Measurements from ENCODE around the gene THBS2.

Gene THBS2

DNA sequence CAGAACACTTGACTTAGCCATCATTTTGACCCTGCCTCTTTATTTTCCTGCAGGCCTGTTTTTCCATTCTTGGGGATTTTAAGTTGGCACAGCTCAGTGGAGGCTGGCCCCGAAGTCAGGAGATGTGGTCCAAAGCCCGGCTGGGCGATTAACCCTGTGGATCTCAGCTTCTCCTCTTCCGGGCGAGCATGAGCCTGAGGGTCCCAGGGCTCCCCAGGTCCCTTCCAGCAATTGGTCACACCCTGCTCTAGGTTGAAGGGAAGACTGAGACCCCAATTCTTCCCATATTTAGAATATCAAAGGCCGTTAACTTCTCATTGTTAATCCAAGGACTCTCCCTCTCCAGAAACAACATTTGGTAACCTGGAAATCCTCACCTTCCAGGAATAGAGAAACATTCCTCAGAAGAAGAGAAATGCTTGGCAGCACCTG is 2.3 kb downstream of the THBS2 start:
- no peak for DNase-seq (ENCODE audit: extremely low read depth in 1 of 2, low read depth in 1 of 2)

DNA sequence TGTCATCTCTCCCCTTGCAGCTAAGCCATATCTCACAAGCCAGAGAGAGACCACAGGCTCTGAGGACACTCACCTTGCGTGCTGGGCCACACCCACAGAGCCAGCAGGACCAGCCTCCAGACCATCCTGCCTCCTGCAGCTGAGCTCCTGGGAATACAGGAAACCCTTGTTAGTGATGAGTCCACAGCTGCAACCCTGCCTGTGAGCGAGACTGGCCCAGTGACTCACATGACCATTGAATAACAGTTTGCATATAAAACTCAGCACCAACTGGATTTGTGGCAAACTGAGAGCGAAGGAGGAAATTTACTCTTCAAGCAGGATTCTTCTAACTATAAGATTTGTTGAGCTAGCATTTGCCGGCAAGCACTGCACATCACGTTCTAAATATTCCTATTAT is 3.0 kb downstream of the THBS2 start:
- DNase-seq (ENCODE audit: extremely low read depth in 1 of 2, low read depth in 1 of 2) = no peak

GRCh38 chr6:169249057-169249456 is 4.6 kb downstream of the THBS2 start:
- DNase-seq (ENCODE audit: extremely low read depth in 1 of 2, low read depth in 1 of 2) = no peak

DNA sequence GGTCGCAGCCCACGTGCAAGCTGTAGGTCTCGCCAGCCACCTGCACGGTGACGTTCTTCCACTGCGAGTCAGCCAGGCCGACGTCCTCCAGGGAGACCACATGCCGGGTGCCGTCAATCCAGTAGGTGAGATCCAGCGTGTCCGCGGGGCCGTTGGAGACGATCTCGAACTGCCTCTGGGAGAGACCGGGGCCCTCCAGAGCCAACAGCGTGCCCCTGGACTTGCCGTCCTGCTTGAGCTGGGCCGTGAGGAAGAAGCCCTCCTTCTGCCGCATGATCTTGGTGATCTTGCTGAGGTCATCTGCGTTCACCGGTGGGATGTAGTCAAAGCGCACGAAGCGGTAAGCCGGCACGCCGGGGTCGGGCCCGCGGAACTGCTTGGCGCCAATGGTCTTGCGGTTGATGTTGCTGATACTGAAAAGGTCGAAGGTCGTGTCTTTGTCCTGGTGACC is 5.1 kb downstream of the THBS2 start:
- no peak for DNase-seq (ENCODE audit: extremely low read depth in 1 of 2, low read depth in 1 of 2)

- DNase-seq (ENCODE audit: extremely low read depth in 1 of 2, low read depth in 1 of 2) = no peak
Measured at GRCh38 chr6:169247991-169248390, 5.7 kb downstream of the THBS2 start.

- DNase-seq (ENCODE audit: extremely low read depth in 1 of 2, low read depth in 1 of 2) = no peak
Measured at GRCh38 chr6:169247419-169247818, 6.2 kb downstream of the THBS2 start.

- no peak for DNase-seq (ENCODE audit: extremely low read depth in 1 of 2, low read depth in 1 of 2)
Measured at GRCh38 chr6:169246445-169246844, 7.2 kb downstream of the THBS2 start.

DNA sequence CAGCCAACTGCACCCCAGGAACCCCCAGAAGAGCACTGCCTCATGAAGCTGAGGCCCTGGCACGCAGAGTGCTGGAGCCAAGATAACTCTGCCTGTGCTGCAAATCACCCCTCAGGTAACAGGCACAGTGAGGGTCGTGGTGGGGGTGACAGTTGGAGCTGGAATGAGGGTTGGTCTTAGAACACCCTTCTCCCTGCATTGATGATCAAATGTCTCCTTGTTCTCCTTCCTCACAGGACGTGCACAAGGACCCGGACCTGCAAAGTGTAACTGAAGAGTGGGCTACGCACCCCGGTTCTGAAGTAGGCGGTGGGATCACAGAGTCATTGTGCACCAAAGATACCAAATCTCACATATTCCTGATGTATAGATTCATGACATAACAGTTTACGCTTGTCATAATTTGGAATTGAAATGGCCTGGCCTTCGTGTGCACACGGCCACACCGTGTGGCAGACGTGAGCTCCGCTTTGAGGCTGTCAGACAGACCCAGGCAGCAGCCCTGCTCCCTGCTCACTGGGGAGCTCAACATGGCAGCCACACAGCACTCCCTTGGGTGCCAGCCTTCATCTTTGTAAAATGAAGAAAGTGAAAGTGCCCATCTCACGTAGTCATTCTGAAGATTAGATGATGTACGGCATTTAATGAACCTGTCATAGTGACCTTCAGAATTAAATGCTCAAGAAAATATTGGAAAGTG is 8.8 kb downstream of the THBS2 start:
- DNase-seq (ENCODE audit: extremely low read depth in 1 of 2, low read depth in 1 of 2) = no peak

DNA sequence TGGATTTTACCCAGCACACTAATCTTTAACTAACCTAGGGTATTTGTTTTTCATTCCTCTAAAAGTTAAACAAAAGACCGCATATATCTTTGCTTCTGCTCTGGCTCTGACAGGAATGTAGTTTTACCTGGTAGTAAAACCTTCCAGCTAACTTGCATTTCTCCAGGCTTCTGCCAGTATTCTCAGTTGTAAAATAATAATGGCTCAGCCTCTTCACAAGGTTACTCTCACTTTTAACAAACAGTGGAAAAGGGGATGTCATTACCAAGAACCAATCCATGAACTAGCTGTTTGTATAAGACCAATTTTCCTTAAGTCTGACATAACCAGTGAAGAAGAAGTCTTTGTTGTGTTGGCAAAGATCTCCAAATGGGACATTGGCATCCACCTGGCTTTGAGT is 10.0 kb downstream of the THBS2 start:
- no peak for DNase-seq (ENCODE audit: extremely low read depth in 1 of 2, low read depth in 1 of 2)

- no peak for DNase-seq (ENCODE audit: extremely low read depth in 1 of 2, low read depth in 1 of 2)
Measured at GRCh38 chr6:169243186-169243585, 10.5 kb downstream of the THBS2 start.

- no peak for DNase-seq (ENCODE audit: extremely low read depth in 1 of 2, low read depth in 1 of 2)
Measured at GRCh38 chr6:169241688-169242350, 11.8 kb downstream of the THBS2 start.

DNA sequence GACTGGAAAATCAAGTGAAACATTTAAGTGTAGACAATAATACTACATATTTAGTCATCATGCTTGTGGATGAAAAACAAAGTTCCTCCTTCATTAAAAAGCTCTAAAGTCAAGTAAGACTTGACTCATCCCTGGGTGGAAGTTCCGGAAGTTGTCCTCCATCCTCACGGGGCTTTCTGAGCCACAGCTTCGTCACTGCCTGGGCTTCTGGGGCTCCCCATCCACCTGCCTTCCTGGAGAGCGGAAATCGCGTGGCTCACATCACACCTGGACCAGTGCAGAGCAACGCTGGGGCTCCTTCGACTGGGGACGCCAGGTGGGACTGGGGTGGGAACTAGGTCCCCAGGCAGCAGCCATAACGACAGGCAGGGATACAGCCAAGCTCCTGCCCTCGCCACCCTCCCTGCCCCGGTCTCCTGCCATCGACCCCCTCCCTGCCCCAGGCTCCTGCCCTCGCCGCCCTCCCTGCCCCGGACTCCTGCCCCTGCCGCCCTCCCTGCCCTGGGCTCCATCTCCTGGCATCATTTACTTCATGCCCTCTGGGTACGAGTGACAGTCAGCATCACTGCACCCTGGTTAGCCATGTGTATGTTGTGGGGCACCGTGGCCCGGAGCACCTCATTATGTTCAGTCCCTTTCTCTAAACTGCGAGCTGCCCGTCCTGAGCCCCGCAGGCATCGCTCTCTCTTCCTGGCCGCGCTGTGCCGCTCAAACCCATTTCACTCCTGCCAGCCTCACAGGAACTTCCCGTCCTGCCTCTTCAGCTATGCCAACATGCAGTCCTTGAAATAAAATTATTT is 12.9 kb downstream of the THBS2 start:
- no peak for DNase-seq (ENCODE audit: extremely low read depth in 1 of 2, low read depth in 1 of 2)

GRCh38 chr6:169240125-169240524 is 13.5 kb downstream of the THBS2 start:
- DNase-seq (ENCODE audit: extremely low read depth in 1 of 2, low read depth in 1 of 2) = no peak

GRCh38 chr6:169239181-169239580 is 14.5 kb downstream of the THBS2 start:
- DNase-seq (ENCODE audit: extremely low read depth in 1 of 2, low read depth in 1 of 2) = no peak

- no peak for DNase-seq (ENCODE audit: extremely low read depth in 1 of 2, low read depth in 1 of 2)
Measured at GRCh38 chr6:169238766-169239165, 14.9 kb downstream of the THBS2 start.

DNA sequence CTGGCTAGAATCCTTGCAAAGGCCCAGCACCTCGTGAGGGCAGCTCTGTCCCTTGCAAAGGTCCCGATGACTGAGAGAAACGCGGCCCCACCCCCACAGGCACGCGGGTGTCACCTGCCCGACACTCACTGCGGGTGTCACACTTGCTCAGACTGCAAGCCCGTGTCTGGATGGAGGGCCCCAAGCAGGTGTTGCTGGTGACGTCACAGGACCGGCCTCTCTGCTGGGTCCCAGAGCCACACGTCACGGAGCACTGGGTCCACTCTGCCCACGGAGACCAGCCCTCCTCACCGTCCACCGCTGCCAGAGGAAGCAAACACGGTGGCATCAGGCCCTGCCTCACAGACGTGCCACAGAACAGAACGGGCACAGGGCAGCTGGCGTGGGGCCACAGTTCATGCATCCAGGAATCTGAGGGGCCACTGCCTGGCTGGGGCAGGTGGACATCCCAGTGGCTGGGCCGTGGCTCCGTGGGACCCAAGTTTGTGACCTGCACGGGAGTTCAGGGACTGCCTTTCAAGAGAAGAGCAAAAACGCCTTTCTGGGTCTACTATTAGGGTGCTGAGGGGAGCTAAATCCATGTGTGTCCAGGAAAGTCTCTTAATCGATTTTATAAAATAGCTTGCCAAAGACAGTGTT is 16.0 kb downstream of the THBS2 start:
- no peak for DNase-seq (ENCODE audit: extremely low read depth in 1 of 2, low read depth in 1 of 2)

DNA sequence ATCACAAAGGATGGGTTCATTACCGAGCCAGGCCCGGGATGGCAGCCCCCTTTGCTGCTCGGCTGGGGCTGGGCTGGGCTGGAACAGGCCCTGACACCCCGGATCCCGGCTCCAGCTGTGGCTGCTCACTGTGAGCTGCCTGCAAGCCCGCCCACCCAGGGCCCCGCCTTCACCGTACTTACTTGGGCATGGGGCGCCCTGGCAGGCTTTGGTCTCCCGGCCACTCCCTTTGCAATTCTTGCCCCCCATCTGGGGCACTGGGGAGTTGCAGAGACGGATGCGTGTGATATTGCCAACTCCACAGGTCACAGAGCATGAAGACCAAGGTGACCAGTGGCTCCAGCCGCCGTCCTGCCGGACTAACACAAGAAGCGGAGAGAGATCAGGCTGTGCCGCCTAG is 16.7 kb downstream of the THBS2 start:
- DNase-seq (ENCODE audit: extremely low read depth in 1 of 2, low read depth in 1 of 2) = no peak

DNA sequence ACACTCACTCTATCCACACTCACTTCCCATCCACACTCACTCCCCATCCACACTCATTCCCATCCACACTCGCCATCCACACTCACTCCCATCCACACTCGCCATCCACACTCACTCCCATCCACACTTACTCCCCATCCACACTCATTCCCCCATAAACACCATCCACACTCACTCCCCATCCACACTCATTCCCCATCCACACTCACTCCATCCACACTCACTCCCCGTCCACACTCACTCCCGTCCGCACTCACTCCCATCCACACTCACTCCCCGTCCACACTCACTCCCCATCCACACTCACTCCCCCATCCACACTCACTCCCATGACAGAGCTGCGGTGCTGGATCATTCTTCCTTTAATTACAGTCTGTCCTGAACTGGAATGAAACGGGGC is 17.1 kb downstream of the THBS2 start:
- DNase-seq (ENCODE audit: extremely low read depth in 1 of 2, low read depth in 1 of 2) = no peak

DNA sequence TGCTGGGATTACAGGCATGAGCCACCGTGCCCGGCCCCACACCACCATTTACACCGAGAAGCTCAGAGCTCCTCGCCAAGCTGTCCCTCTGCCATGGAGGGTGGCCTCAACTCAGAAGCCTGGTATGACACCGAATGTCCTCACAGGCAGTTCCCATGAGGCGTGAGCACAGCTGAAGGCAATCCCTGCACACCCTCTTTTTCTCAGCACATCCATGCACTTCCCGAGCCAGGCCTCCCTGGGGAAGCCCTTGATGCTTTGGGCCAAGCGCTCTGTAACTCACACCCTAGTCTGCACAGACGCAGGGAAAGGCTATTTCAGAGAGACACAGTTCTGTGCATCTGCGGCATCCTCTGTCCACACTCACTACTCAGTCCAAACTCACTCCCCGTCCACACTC is 18.4 kb downstream of the THBS2 start:
- no peak for DNase-seq (ENCODE audit: extremely low read depth in 1 of 2, low read depth in 1 of 2)

DNA sequence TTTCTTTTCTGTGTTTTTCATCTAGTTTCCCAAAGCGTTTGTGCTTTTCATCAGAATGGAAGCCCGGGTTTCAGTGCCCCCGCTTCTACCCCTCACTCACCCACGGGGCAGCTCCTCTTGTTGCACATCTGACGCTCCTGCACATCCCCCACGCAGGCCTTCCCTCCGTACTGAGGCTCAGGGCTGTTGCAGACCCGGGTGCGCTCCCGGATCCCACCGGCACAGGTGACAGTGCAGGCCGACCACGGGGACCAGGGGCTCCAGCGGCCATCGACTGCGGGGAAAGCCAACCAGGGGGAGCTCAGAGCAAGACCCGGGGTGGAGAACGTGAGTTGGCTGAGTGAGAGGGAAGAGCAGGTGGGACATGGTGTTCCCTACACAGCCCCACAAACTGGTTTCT is 19.0 kb downstream of the THBS2 start:
- DNase-seq (ENCODE audit: extremely low read depth in 1 of 2, low read depth in 1 of 2) = no peak

DNA sequence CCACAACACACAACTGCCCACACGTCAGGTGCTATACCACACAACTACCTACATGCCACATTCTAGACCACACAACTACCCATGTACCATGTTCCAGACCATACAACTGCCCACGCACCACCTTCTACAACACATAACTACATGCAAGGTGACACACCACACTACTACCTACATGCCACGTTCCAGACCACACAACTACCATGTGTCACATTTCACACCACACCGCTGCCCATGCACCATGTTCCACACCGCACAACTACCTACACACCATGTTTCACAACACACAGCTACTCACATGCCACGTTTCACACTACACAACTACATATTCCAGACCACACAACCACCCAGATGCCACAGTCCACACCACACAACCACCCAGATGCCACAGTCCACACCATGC is 19.8 kb downstream of the THBS2 start:
- no peak for DNase-seq (ENCODE audit: extremely low read depth in 1 of 2, low read depth in 1 of 2)
